Body of pancreas (tissue), 4 donors: ENCODE results near the gene PFKFB1. TPM values are rescaled to one million over a fixed set of nuclear protein-coding genes. Genes with fewer than 3 reads are reported as not detected.

Experiments
- ATAC-seq: fragments of 150-250 bp; one replicate; pipeline ENCODE4 v1.9.1; 2016
- DNase-seq, 4 donors: peaks; one replicate each; pipeline ENCODE4 v3.0.0-alpha.2; 2019
- H3K27ac ChIP-seq, 4 donors: fragments of 200-600 bp; sonication (generic); 1 replicate in 3 of 4; 2 replicates in 1 of 4; pipeline versions ENCODE4 v1.5.1 to v1.6.1; 2016 to 2019; ENCODE audit warnings: mild to moderate bottlenecking in 1 of 4, mixed read lengths in 1 of 4, moderate library complexity in 1 of 4
- H3K27me3 ChIP-seq, 2 donors: fragments of 200-600 bp; sonication (generic); one replicate each; pipeline ENCODE4 v1.6.0; 2016; ENCODE audit warnings: mild to moderate bottlenecking in 1 of 2
- H3K36me3 ChIP-seq, 2 donors: fragments of 200-600 bp; sonication (generic); replicated peaks in 1 of 2; 2 replicates each; pipeline ENCODE4 v1.5.1; 2016; ENCODE audit warnings: low read depth in 2 of 2; ENCODE audit not compliant: insufficient read depth in 1 of 2
- H3K4me1 ChIP-seq: fragments of 200-600 bp; sonication (generic); one replicate; pipeline ENCODE4 v1.6.0; 2016
- H3K4me3 ChIP-seq, 2 donors: fragments of 200-600 bp; sonication (generic); 1 replicate in 1 of 2; 2 replicates in 1 of 2; pipeline ENCODE4 v1.5.1; 2016 to 2019
- H3K9me3 ChIP-seq, 3 donors: fragments of 200-600 bp; sonication (generic); 1 replicate in 2 of 3; 2 replicates in 1 of 3; pipeline ENCODE4 v1.5.1; 2016
- CTCF ChIP-seq, 7 experiments: fragments of 450-650 bp in 4 of 7; fragments of 200-600 bp in 3 of 7; sonication (generic) in 3 of 7; IDR thresholded peaks; one replicate each; pipeline ENCODE4 v1.5.1; 2016 to 2019; ENCODE audit warnings: antibody characterized with exemption in 7 of 7
- POLR2A ChIP-seq, 3 donors: fragments of 450-650 bp; IDR thresholded peaks; one replicate each; pipeline ENCODE4 v1.6.1; 2016; ENCODE audit warnings: antibody characterized with exemption in 3 of 3, mild to moderate bottlenecking in 2 of 3
- WGBS, 2 donors: methylation state at CpG; one replicate each; pipeline ENCODE4 v1.1.5; 2017; 5-methylcytosine and 5-hydroxymethylcytosine counted together
- intact Hi-C: fragments of 100-400 bp; cut with DNase I; formaldehyde crosslinking; loops from one replicate; pipeline ENCODE4 v1.15.1; 2023
- total RNA-seq, 2 donors: library from RNA; depleted of rRNA; stranded (reverse); fragments of >200 nt; gene quantifications; one replicate each; pipeline ENCODE4 v1.1.0, GENCODE V29; 2016

PFKFB1 gene
- 1 to 10 TPM; 1.0 to 2.3 TPM for total RNA-seq

GRCh38 chrX:54994099-54994498 lies at the start of gene PFKFB1:
Gene PFKFB1 (minus strand): TSS chrX:54994188. CDS start chrX:54994007, 181 bp downstream.
- Histone ChIP-seq H3K4me1 (peaks cover 20% of the 10 kb centered on the region), H3K27me3 (no peaks in the 10 kb centered on the region), H3K4me3 (no peak within 1 kb of the TSS), H3K27ac (peak within 1 kb of the TSS in 3 of 4 donors; percentile 16 to 49 (median 36)), H3K9me3 (no peaks in the 10 kb centered on the region), H3K36me3 (no peaks in the 10 kb centered on the region)
- DNase-seq (no peak), ATAC-seq (no peak)
- WGBS, 2 donors: 90 to 100% methylated on average over 1 to 2 of the region's 2 CpGs
- TF ChIP-seq POLR2A (IDR thresholded peaks at IDR 0.05): no peak
- TF ChIP-seq CTCF (IDR thresholded peaks at IDR 0.05): no peak
- intact Hi-C loops: no loop called here

- H3K4me3 ChIP-seq: no peak overlapping the region
- 75% methylated on average over 3 of the region's 6 CpGs; no CpG with 5 or more reads in 1 of the 2 donors for WGBS, 2 donors
- intact Hi-C loops: no loop called here
- no peaks in the 10 kb centered on the region for H3K36me3 ChIP-seq
- H3K27me3 ChIP-seq: no peaks in the 10 kb centered on the region
- DNase-seq (no peak), ATAC-seq (no peak)
- TF ChIP-seq CTCF (IDR thresholded peaks at IDR 0.05) (no peak), POLR2A (IDR thresholded peaks at IDR 0.05) (no peak)
- H3K4me1 ChIP-seq: no peaks in the 10 kb centered on the region
- H3K27ac ChIP-seq: no peak overlapping the region
- no peaks in the 10 kb centered on the region for H3K9me3 ChIP-seq
Measured at GRCh38 chrX:55041514-55041913, 47.5 kb upstream of the PFKFB1 start.

GRCh38 chrX:55039471-55039870 lies 45.5 kb upstream of the PFKFB1 start:
- no peaks in the 10 kb centered on the region for H3K27me3 ChIP-seq
- no peaks in the 10 kb centered on the region for H3K4me1 ChIP-seq
- no peaks in the 10 kb centered on the region for H3K9me3 ChIP-seq
- no peak overlapping the region for H3K27ac ChIP-seq
- H3K4me3 ChIP-seq: no peak overlapping the region
- intact Hi-C loops: no loop called here
- no peaks in the 10 kb centered on the region for H3K36me3 ChIP-seq
- TF ChIP-seq POLR2A (IDR thresholded peaks at IDR 0.05) (no peak), CTCF (IDR thresholded peaks at IDR 0.05) (no peak)
- DNase-seq (no peak), ATAC-seq (no peak)
- WGBS, 2 donors: 61 to 94% methylated on average over 2 to 3 of the region's 3 CpGs

- H3K36me3 ChIP-seq: no peaks in the 10 kb centered on the region
- TF ChIP-seq POLR2A (IDR thresholded peaks at IDR 0.05): no peak
- no peak for TF ChIP-seq CTCF (IDR thresholded peaks at IDR 0.05)
- no peaks in the 10 kb centered on the region for H3K27me3 ChIP-seq
- no peaks in the 10 kb centered on the region for H3K4me1 ChIP-seq
- DNase-seq (no peak), ATAC-seq (peak; percentile 56)
- 37 to 40% methylated on average over 2 of the region's 2 CpGs for WGBS, 2 donors
- intact Hi-C loops: no loop called here
- H3K9me3 ChIP-seq: no peaks in the 10 kb centered on the region
- no peak overlapping the region for H3K4me3 ChIP-seq
- peak overlapping the region in 3 of 4 donors; percentile 9 to 70 (median 62) for H3K27ac ChIP-seq
Measured at GRCh38 chrX:55033429-55033828, 39.4 kb upstream of the PFKFB1 start.
